H1 (cell line): Measurements from ENCODE around the gene DEAF1. TPM values are rescaled to one million over a fixed set of nuclear protein-coding genes. Genes with fewer than 3 reads are reported as not detected.

Experiments
- CTCF ChIA-PET: fragments of 300-600 bp; sonication (Branson Sonifier 250); formaldehyde crosslinking; loops from one replicate; lab custom pipeline; 2021; ENCODE audit not compliant: partially characterized antibody; lab: Charles Lee
- POLR2A ChIA-PET: fragments of 300-600 bp; sonication (Branson Sonifier 250); formaldehyde crosslinking; loops from one replicate; lab custom pipeline; 2021; ENCODE audit warnings: inconsistent platforms; ENCODE audit not compliant: partially characterized antibody; lab: Charles Lee
- DNase-seq, 2 experiments: peaks; one replicate each; pipeline versions ENCODE4 v3.0.0 to v3.0.0-alpha.2; 2010 to 2022; ENCODE audit warnings: low spot score in 2 of 2, low read depth in 1 of 2, mixed read lengths in 1 of 2
- FAIRE-seq: peaks from 2 replicates; lab custom pipeline; 2011; peaks lifted over from hg19 to GRCh38; lab: Jason Lieb, UNC
- H2AFZ ChIP-seq: 2 replicates; pipeline ENCODE4 v1.8.1; 2012; ENCODE audit warnings: low read length, inconsistent platforms
- H2AK5ac ChIP-seq: 2 replicates; pipeline ENCODE4 v1.6.1; 2013; ENCODE audit warnings: low read depth, low read length
- H2BK120ac ChIP-seq: replicated peaks from 2 replicates; pipeline ENCODE3; 2013; ENCODE audit warnings: low read depth, low read length, inconsistent platforms
- H2BK12ac ChIP-seq: 2 replicates; pipeline ENCODE4 v1.6.1; 2013; ENCODE audit warnings: low read depth, low read length
- H2BK15ac ChIP-seq: 2 replicates; pipeline ENCODE4 v1.6.1; 2013; ENCODE audit warnings: low read length
- H2BK20ac ChIP-seq: 2 replicates; pipeline ENCODE4 v1.6.1; 2013; ENCODE audit warnings: low read length
- H2BK5ac ChIP-seq: 2 replicates; pipeline ENCODE4 v1.6.1; 2013; ENCODE audit warnings: low read depth, low read length
- H3K14ac ChIP-seq: 2 replicates; pipeline ENCODE4 v1.6.1; 2013; ENCODE audit warnings: inconsistent platforms; ENCODE audit not compliant: insufficient read length
- H3K18ac ChIP-seq: 2 replicates; pipeline ENCODE4 v1.6.1; 2013; ENCODE audit warnings: low read length; ENCODE audit errors: extremely low read depth
- H3K23ac ChIP-seq: 2 replicates; pipeline ENCODE4 v1.6.1; 2013; ENCODE audit warnings: inconsistent platforms; ENCODE audit not compliant: insufficient read length
- H3K23me2 ChIP-seq: 2 replicates; pipeline ENCODE4 v1.6.1; 2013; ENCODE audit warnings: low read depth, low read length
- H3K27ac ChIP-seq: 2 replicates; pipeline ENCODE4 v1.6.1; 2011; ENCODE audit warnings: low read depth, low read length, inconsistent platforms
- H3K27me3 ChIP-seq, 4 experiments: replicated peaks in 1 of 4; 1 replicate in 1 of 4; 2 replicates in 3 of 4; pipeline versions ENCODE4 v1.6.1 to v1.8.1; 2011 to 2013; ENCODE audit warnings: low read length in 3 of 4, mild to moderate bottlenecking in 3 of 4, inconsistent platforms in 2 of 4, mixed read lengths in 2 of 4, moderate library complexity in 1 of 4; ENCODE audit not compliant: control insufficient read depth in 3 of 4, insufficient read depth in 3 of 4; ENCODE audit errors: extremely low read depth in 1 of 4
- H3K36me3 ChIP-seq, 4 experiments: 2 replicates each; pipeline versions ENCODE4 v1.6.1 to v1.8.1; 2011 to 2013; ENCODE audit warnings: mild to moderate bottlenecking in 4 of 4, low read length in 3 of 4, moderate library complexity in 2 of 4, control low read depth in 1 of 4, inconsistent platforms in 1 of 4; ENCODE audit not compliant: insufficient read depth in 4 of 4, control insufficient read depth in 2 of 4
- H3K4ac ChIP-seq: replicated peaks from 2 replicates; pipeline ENCODE3; 2013; ENCODE audit warnings: low read length, low read depth, mixed read lengths, inconsistent platforms; ENCODE audit not compliant: insufficient read length
- H3K4me1 ChIP-seq, 4 experiments: replicated peaks in 1 of 4; 1 replicate in 1 of 4; 2 replicates in 3 of 4; pipeline versions ENCODE4 v1.6.1 to v1.8.1; 2011 to 2013; ENCODE audit warnings: low read length in 3 of 4, inconsistent platforms in 2 of 4, mixed read lengths in 1 of 4; ENCODE audit not compliant: insufficient read depth in 4 of 4, control insufficient read depth in 3 of 4
- H3K4me2 ChIP-seq, 2 experiments: 2 replicates each; pipeline versions ENCODE4 v1.6.1 to v1.8.1; 2011 to 2013; ENCODE audit warnings: low read depth in 2 of 2, low read length in 2 of 2, control low read depth in 1 of 2, inconsistent platforms in 1 of 2, mild to moderate bottlenecking in 1 of 2; ENCODE audit not compliant: insufficient read depth in 1 of 2
- H3K4me3 ChIP-seq, 4 experiments: fragments of 200-600, 300-600 bp in 1 of 4; sonication (generic), shearing (Covaris generic), sonication (Bioruptor Twin) in 1 of 4; 2 replicates each; pipeline versions ENCODE4 v1.5.1 to v1.8.1; 2011 to 2016; ENCODE audit warnings: low read length in 4 of 4, low read depth in 3 of 4, control low read depth in 2 of 4, inconsistent platforms in 2 of 4, mild to moderate bottlenecking in 2 of 4, mixed read lengths in 1 of 4, moderate library complexity in 1 of 4; ENCODE audit not compliant: insufficient read depth in 2 of 4; ENCODE audit errors: extremely low read depth in 1 of 4
- H3K56ac ChIP-seq: replicated peaks from 2 replicates; pipeline ENCODE3; 2013; ENCODE audit warnings: low read depth, mild to moderate bottlenecking, mixed read lengths, low read length, inconsistent platforms; ENCODE audit not compliant: insufficient read length
- H3K79me1 ChIP-seq: 2 replicates; pipeline ENCODE4 v1.6.1; 2013; ENCODE audit warnings: low read depth, low read length, control low read depth
- H3K79me2 ChIP-seq, 2 experiments: 2 replicates each; pipeline versions ENCODE4 v1.6.1 to v1.8.1; 2012 to 2013; ENCODE audit warnings: low read length in 2 of 2, mild to moderate bottlenecking in 2 of 2, inconsistent platforms in 1 of 2; ENCODE audit not compliant: insufficient read depth in 2 of 2, control insufficient read depth in 1 of 2
- H3K9ac ChIP-seq, 4 experiments: replicated peaks in 1 of 4; 1 replicate in 1 of 4; 2 replicates in 3 of 4; pipeline versions ENCODE4 v1.6.1 to v1.8.1; 2011 to 2013; ENCODE audit warnings: low read depth in 3 of 4, low read length in 3 of 4, control low read depth in 2 of 4, mild to moderate bottlenecking in 2 of 4, moderate library complexity in 2 of 4, inconsistent platforms in 1 of 4; ENCODE audit errors: extremely low read depth in 1 of 4
- H3K9me3 ChIP-seq, 2 experiments: 2 replicates each; pipeline versions ENCODE4 v1.6.1 to v1.8.1; 2012 to 2013; ENCODE audit warnings: mild to moderate bottlenecking in 2 of 2, moderate library complexity in 2 of 2, control low read depth in 1 of 2, inconsistent platforms in 1 of 2, low read depth in 1 of 2, low read length in 1 of 2, mixed read lengths in 1 of 2; ENCODE audit not compliant: insufficient read depth in 2 of 2
- H4K20me1 ChIP-seq, 2 experiments: replicated peaks in 1 of 2; 2 replicates each; pipeline versions ENCODE3 to v1.8.1; 2011 to 2013; ENCODE audit warnings: inconsistent platforms in 2 of 2, low read length in 2 of 2, mild to moderate bottlenecking in 1 of 2; ENCODE audit not compliant: insufficient read depth in 2 of 2, control insufficient read depth in 1 of 2
- H4K5ac ChIP-seq: 2 replicates; pipeline ENCODE4 v1.6.1; 2013; ENCODE audit warnings: low read length, low read depth, mixed read lengths, inconsistent platforms; ENCODE audit not compliant: insufficient read length
- H4K8ac ChIP-seq: 2 replicates; pipeline ENCODE4 v1.8.0; 2013; ENCODE audit warnings: mild to moderate bottlenecking, moderate library complexity, low read length, inconsistent platforms; ENCODE audit not compliant: insufficient read depth; ENCODE audit errors: extremely low read depth
- H4K91ac ChIP-seq: replicated peaks from 2 replicates; pipeline ENCODE3; 2013; ENCODE audit warnings: low read length, mixed read lengths, inconsistent platforms; ENCODE audit not compliant: insufficient read length
- CBX8 ChIP-seq: fragments of 300-800, 300-1000 bp; sonication (generic); IDR thresholded peaks from 2 replicates; pipeline ENCODE4 v1.7.1; 2016; ENCODE audit warnings: low read depth, low read length, borderline replicate concordance
- E2F6 ChIP-seq: IDR thresholded peaks from 2 replicates; pipeline ENCODE4 v1.6.1; 2012; ENCODE audit warnings: inconsistent platforms
- POLR2AphosphoS5 ChIP-seq: IDR thresholded peaks from 2 replicates; pipeline ENCODE4 v1.6.1; 2011; ENCODE audit warnings: low read depth, low read length
- SAP30 ChIP-seq: fragments of 300-600 bp; sonication (generic); IDR thresholded peaks from 2 replicates; pipeline ENCODE4 v1.7.1; 2012; ENCODE audit warnings: low read length, moderate library complexity, mild to moderate bottlenecking, inconsistent platforms; ENCODE audit not compliant: insufficient read depth, insufficient replicate concordance
- SUZ12 ChIP-seq: fragments of 200-600 bp; sonication (generic); IDR thresholded peaks from 2 replicates; pipeline ENCODE4 v1.6.1; 2012; ENCODE audit warnings: mild to moderate bottlenecking, inconsistent platforms, low read length, moderate library complexity, mixed read lengths
- WGBS, 2 experiments: shearing (Covaris generic) in 1 of 2; methylation state at CpG; one replicate each; pipeline versions ENCODE4 v1.1.6 to v1.1.7; 2013 to 2015; ENCODE audit warnings: low lambda C conversion rate in 2 of 2, mixed read lengths in 2 of 2, inconsistent platforms in 1 of 2, low coverage in 1 of 2, missing lambda C conversion rate in 1 of 2; ENCODE audit not compliant: insufficient replicate concordance in 2 of 2, insufficient coverage in 1 of 2, insufficient read length in 1 of 2; ENCODE audit errors: extremely low coverage in 1 of 2, missing lambda C conversion rate in 1 of 2; 5-methylcytosine and 5-hydroxymethylcytosine counted together
- polyA plus RNA-seq, 7 experiments: library from polyadenylated mRNA; depleted of rRNA in 3 of 7; stranded (reverse) in 5 of 7; unstranded in 2 of 7; fragments of >200 nt in 5 of 7; fragments of 200-250 nt in 2 of 7; gene quantifications; 1 replicate in 5 of 7; 2 replicates in 1 of 7; 4 replicates in 1 of 7; pipeline versions ENCODE4 v1.2.1 to v1.2.3, GENCODE V29; 2011 to 2013; ENCODE audit warnings: missing spikeins in 2 of 7, mixed read lengths in 2 of 7
- total RNA-seq: library from RNA; stranded (reverse); fragmentation: NEBNext Ultra II Directional; extraction: Animal tissue kit (Norgen Biotek cat#: 25700); gene quantifications from 2 replicates; pipeline ENCODE4 v1.2.1, GENCODE V29; 2021

Gene DEAF1
- total and polyA plus RNA-seq, 2 of the 8 experiments (the other 6 are each of a cell fraction or from before 2014, with no cell fraction given): 47.3 to 58.4 TPM

- H2BK12ac ChIP-seq: no peak overlapping the region
- peaks cover 0 to 2% (median 0%) of the 10 kb centered on the region in 4 experiments; a peak in 1 of 8 replicates for H3K36me3 ChIP-seq
- peaks cover 3% of the 10 kb centered on the region; the same call in 1 of the 2 replicates for H3K23me2 ChIP-seq
- POLR2A ChIA-PET: interaction anchor here (0.6 kb wide), 1 partner anchor 92 kb away, joined by 3 read pairs; no protein-coding TSS in a partner anchor
- H4K20me1 ChIP-seq: peaks cover 5 to 11% of the 10 kb centered on the region in 2 experiments
- DNase-seq (no peak), FAIRE-seq (no peak)
- H3K56ac ChIP-seq: no peak overlapping the region
- 98% methylated on average over 17 of the region's 22 CpGs; no CpG with 5 or more reads in 1 of the 2 experiments for WGBS, 2 experiments
- H3K27ac ChIP-seq: no peak overlapping the region
- H4K8ac ChIP-seq: no peak overlapping the region
- H2AK5ac ChIP-seq: no peak overlapping the region
- H2BK120ac ChIP-seq: no peak overlapping the region
- no peak overlapping the region for H3K18ac ChIP-seq
- 0 out of 2 replicates have a peak overlapping the region, but pooled peaks have one; percentile 66 for H2BK5ac ChIP-seq
- no peaks in the 10 kb centered on the region for H3K9me3 ChIP-seq
- no peaks in the 10 kb centered on the region for H3K79me2 ChIP-seq
- H3K4me2 ChIP-seq: no peak overlapping the region
- H2BK15ac ChIP-seq: no peak overlapping the region
- H2AFZ ChIP-seq: no peak overlapping the region
- H3K4me1 ChIP-seq: peaks cover 0 to 8% (median under 1%) of the 10 kb centered on the region in 4 experiments; a peak in 4 of 7 replicates
- no peak overlapping the region for H4K5ac ChIP-seq
- no peaks in the 10 kb centered on the region; the same call in 1 of the 2 replicates for H3K79me1 ChIP-seq
- no peak overlapping the region for H3K14ac ChIP-seq
- H3K23ac ChIP-seq: no peak overlapping the region
- no peaks in the 10 kb centered on the region for H3K27me3 ChIP-seq
- no peak overlapping the region for H3K4ac ChIP-seq
- TF ChIP-seq POLR2AphosphoS5: no peak
- TF ChIP-seq CBX8: no peak
- no peak for TF ChIP-seq SAP30
- TF ChIP-seq E2F6: no peak
- TF ChIP-seq SUZ12: no peak
- H2BK20ac ChIP-seq: no peak overlapping the region
- CTCF ChIA-PET: no interaction called here
- no peak overlapping the region for H4K91ac ChIP-seq
- no peak overlapping the region for H3K9ac ChIP-seq
- no peak overlapping the region for H3K4me3 ChIP-seq
Measured at GRCh38 chr11:619628-620050, 75.4 kb downstream of the DEAF1 start.
